Activated CD4-positive, alpha-beta T cell treated with anti-CD3 and anti-CD28 coated beads, Interleukin-2, Interleukin-4, amounts not matched to agents 100 ng/mL and 50 ng/mL, durations not matched to agents 16 hours and 8 hours (primary cell): ENCODE measurements around the gene FAM163B.
A peak's percentile ranks its signal among the peaks of the same experiment; 100 is the strongest.
"Not testable (repeated sequence)": the region's sequence is repeated elsewhere in the genome, so short reads cannot be mapped to it uniquely, and the experiment has no call there.

Source experiments
- DNase-seq: peaks from one replicate; pipeline ENCODE4 v3.0.0-alpha.2; 2020; ENCODE audit warnings: low spot score

The FAM163B gene

GRCh38 chr9:133566817-133567216 is 42.4 kb downstream of the FAM163B start:
- DNase-seq = no peak

DNA sequence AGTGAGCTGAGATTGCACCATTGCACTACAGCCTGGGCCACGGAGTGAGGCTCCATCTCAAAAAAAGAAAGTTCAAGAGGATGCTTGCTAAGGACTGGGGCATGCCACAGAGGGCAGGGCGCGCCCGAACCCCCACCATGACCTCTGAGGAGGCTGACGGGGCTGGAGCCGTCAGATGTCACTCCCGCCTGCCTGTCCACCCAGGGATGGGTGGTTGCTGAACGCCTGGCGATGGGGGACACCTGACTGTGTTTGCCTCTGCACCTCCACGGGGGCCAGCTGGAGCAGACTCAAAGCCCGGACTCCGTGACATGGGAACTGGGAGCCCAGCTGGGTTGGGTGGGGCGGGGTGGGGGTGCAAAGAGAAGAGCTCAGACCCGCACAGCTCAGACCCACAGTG is 42.8 kb downstream of the FAM163B start:
- DNase-seq = no peak

- no peak for DNase-seq
Measured at GRCh38 chr9:133564451-133565116, 44.6 kb downstream of the FAM163B start.

DNA sequence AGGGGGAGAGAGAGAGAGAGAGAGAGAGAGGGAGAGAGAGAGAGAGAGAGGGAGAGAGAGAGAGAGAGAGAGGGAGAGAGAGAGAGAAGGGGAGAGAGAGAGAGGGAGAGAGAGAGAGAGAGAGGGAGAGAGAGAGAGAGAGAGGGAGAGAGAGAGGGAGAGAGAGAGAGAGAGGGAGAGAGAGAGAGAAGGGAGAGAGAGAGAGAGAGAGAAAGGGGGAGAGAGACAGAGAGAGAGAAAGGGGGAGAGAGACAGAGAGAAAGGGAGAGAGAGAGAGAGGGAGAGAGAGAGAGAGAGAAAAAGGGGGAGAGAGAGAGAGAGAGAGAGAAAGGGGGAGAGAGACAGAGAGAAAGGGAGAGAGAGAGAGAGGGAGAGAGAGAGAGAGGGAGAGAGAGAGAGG is 45.4 kb downstream of the FAM163B start:
- DNase-seq = not testable (repeated sequence)

GRCh38 chr9:133563291-133563796 is 45.8 kb downstream of the FAM163B start:
- DNase-seq = no peak

- DNase-seq = no peak
Measured at GRCh38 chr9:133562611-133563290, 46.4 kb downstream of the FAM163B start.

DNA sequence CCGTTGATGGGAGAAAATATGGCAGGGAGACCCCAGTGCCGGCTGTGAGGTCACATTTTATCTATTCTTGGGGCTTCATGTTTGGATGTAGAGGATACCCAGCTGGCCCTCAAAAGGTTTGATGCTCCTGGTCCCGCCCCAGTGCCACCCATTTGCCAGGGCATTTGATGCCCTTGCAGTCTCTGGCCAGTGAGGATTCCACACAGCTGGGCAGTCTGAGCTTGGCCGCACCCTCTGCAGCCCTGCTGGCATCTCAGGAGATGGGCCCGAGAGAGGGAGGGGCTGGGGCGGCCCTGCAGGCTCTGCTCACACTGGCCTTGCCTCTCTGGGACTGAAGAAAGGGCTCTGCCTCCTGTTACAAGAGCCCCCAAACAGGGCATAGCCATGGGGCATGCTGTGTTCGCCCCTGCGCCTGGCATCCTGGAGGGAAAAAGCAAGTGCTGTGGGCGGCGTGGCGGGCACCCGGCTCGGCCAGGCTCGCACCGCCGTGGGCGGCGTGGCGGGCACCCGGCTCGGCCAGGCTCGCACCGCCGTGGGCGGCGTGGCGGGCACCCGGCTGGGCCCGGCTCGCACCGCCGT is 47.1 kb downstream of the FAM163B start:
- no peak for DNase-seq

- DNase-seq = no peak
Measured at GRCh38 chr9:133560944-133561343, 48.2 kb downstream of the FAM163B start.

DNA sequence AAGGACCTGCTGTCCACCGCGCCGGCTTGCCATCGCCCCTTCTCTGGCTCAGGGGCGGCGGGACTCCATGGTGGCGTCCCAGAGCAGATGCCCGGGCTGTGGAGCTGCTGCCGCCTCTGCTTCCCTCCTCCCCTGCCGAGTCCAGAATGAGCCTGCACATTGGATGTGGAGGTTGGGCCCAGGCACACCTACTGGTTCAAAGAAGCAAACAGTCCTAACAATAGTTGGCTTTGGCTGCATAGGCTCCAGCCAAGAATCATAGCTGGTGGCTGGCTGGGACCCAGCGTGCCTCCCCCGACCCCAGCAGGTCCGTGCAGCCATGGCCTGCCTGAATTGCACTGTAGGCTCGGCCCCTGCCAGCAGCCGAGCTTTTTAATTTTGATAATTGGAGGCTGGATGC is 48.9 kb downstream of the FAM163B start:
- DNase-seq = no peak

DNA sequence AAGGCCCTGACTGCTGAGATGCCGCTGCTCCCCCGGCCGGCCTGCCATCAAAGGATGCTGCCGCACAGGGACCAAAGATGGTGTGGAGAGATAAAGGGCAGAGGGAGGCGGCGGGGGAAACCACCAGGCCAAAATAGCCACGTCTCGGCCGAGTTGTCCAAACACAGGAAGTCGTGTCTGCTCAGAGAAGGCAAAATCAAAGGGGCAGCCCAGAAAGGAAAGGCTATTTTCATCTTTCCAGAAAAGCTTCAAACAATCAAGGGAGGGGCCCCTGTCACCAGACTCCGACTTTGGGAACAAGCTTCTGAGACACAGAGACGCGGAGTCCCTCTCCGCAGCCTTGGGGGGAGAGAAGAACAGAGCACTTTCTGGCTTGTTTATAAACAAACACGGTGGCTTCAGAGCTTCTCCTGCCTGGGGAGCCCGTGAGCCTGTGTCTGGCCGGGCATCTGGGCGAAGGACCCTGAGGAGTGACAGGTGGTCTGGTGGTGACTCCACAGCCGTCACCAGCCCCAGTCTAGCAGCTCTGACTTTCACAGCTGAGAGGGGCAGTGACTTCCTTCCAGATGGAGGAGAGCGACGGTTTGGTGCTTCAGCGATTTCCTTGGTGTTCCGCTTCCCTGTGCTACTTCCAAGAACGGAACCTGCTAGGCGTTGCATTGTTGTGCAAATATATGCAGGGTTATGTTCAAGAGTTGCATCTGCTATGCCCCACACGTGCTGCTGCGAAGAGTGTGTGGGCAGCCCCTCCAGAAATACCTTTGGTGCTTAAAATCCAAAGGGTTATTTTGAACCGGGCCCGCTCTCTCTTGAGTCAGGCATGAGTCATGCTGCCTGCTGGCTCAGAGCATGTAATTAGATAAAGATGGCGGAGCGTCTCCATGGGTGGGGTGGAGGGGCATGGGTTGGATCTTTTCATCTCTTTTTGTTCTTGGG is 50.7 kb downstream of the FAM163B start:
- DNase-seq = peak; percentile 11

- DNase-seq = no peak
Measured at GRCh38 chr9:133557581-133557980, 51.6 kb downstream of the FAM163B start.

DNA sequence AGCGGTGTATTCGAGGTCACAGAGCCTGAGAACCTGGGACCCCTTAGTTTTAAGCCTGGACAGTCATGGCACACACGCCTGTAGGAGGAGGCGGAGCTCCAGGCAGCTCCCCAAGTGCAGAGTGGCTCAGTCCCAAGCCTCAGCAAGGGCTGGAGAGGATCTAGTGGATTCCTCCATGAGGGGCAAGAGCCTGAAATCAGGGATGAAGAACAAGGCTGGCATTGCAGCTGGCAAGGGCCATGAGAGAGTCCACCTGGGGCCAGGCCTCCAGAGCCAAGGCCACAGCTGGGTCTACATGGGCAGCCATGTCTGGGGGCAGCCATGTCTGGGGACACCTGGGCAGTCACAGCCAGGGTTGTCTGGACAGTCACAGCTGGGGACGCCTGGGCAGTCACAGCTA is 52.8 kb downstream of the FAM163B start:
- DNase-seq = no peak

DNA sequence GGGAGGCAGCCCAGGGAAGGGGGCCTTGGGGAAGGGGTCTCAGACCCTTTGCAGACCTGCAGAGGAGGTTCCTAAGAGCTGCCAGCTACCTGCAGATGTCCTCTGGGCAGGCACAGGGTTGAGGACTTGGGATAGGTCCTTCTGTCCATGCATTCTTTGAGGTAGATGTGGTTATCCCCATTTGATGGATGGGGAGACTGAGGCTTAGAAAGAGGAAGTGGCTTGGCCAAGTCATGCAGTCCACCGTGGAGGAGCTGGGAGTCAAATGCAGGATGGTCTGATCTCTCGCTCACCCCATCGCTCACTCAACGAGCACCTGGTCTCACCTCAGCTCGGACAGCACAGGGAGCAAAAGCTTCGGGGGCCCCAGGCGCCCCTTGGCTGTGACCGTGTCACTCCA is 54.5 kb downstream of the FAM163B start:
- DNase-seq = no peak

GRCh38 chr9:133553973-133554713 is 55.0 kb downstream of the FAM163B start:
- no peak for DNase-seq

DNA sequence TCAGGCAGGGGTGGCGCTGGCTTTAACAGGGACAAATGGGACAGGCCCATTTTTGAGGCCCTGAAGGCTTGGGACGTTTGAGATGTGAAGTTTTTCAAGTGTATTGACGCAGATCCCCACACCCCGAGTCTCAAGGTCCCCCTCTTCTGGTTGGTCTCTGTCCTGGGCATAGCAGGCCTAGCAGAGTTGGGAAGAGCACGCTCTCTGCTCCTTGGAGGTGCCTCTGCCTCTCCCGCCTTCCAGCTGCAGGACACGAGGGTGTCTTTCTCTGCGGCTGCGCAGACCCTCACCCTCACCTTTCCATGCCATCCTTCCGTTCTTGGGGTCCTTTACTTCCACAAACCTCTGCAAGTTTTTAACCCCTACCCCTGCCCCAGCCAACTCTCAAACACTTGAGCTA is 56.1 kb downstream of the FAM163B start:
- no peak for DNase-seq

DNA sequence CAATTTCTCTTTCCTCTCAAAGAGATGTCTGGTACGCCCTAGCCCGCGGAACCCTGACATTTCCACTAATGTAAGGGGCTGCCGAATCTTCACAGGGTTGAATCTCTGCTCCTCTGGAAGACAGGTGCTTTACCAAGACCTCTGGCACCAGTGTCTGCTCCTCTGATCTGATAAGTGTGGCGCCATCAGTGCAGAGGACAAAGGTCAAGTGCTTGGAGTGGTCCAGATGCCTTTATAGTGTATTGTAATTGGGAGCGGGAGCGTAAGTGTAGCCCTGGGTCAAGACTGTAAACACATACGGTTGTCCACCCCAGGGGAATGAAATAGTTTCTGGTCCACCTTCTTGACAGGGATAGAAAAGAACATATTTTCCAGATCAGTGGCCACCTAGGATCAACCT is 57.0 kb downstream of the FAM163B start:
- DNase-seq = no peak

GRCh38 chr9:133551446-133551845 is 57.7 kb downstream of the FAM163B start:
- no peak for DNase-seq

GRCh38 chr9:133547116-133547515 is 62.1 kb downstream of the FAM163B start:
- no peak for DNase-seq

- no peak for DNase-seq
Measured at GRCh38 chr9:133546287-133546680, 62.9 kb downstream of the FAM163B start.

DNA sequence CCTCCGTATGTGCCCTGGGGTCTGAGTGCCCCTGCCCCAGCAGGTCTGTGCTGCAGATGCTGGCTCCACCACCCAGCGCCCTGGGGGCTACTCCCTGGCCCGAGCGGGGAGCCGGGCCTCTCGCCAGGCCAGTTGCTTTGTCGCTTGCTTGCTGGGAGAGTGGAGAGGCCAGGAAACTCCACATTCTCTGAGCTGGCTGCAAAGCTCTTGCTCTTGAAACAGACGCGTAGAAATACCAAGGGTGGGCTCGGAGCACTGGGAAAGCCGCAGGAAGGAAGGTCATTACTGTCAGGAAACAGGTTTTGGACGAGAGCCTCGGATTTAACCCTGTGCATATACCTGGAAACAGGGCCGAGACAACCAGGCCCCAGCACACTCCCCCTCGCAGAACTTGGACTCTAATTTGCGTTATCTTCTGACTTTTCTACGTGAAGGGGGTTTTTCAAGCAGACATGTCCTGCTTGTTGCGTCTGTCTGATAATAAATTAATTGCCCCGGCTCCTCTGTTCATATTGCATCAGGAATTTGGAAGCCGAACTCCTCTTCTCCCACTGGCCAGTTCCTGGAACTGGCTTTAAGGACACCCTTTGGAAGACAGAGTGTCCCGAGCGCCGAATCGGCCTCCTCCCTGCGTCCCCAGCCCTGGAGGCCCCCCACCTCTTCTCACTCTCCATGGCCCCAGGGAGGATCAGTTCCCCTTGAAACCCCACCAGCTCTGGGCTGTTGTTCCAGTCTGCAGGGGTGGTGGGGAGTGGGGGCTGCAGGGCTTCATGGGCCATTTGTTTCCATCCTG is 63.5 kb downstream of the FAM163B start:
- no peak for DNase-seq
